Vagina (tissue), 2 donors: ENCODE measurements around the gene RRP12. TPM values are rescaled to one million over a fixed set of nuclear protein-coding genes. Genes with fewer than 3 reads are reported as not detected.
A peak's percentile ranks its signal among the peaks of the same experiment; 100 is the strongest.

Experiments used
- DNase-seq, 2 donors: peaks; one replicate each; pipeline ENCODE4 v3.0.0-alpha.2; 2017; ENCODE audit errors: extremely low spot score in 2 of 2
- H3K27ac ChIP-seq: fragments of 200-600 bp; sonication (generic); one replicate; pipeline ENCODE4 v1.5.1; 2019
- H3K27me3 ChIP-seq: fragments of 200-600 bp; sonication (generic); one replicate; pipeline ENCODE4 v1.5.1; 2019
- H3K36me3 ChIP-seq, 2 donors: fragments of 200-600 bp; sonication (generic); one replicate each; pipeline ENCODE4 v1.5.1; 2017 to 2019
- H3K4me1 ChIP-seq: fragments of 200-600 bp; sonication (generic); one replicate; pipeline ENCODE4 v1.5.1; 2019
- H3K4me3 ChIP-seq, 2 donors: fragments of 200-600 bp; sonication (generic); 1 replicate in 1 of 2; 2 replicates in 1 of 2; pipeline ENCODE4 v1.5.1; 2016 to 2019
- H3K9me3 ChIP-seq: fragments of 200-600 bp; sonication (generic); one replicate; pipeline ENCODE4 v1.5.1; 2019
- CTCF ChIP-seq, 3 experiments: fragments of 450-650 bp in 2 of 3; fragments of 200-600 bp in 1 of 3; sonication (generic) in 1 of 3; IDR thresholded peaks; one replicate each; pipeline ENCODE4 v1.5.1; 2017 to 2019; ENCODE audit warnings: antibody characterized with exemption in 3 of 3, mild to moderate bottlenecking in 2 of 3, moderate library complexity in 2 of 3
- POLR2A ChIP-seq, 2 donors: fragments of 450-650 bp; IDR thresholded peaks; one replicate each; pipeline ENCODE4 v1.6.1; 2017; ENCODE audit warnings: antibody characterized with exemption in 2 of 2, mild to moderate bottlenecking in 2 of 2, moderate library complexity in 2 of 2
- POLR2AphosphoS5 ChIP-seq, 2 donors: sonication (generic); formaldehyde crosslinking; IDR thresholded peaks; one replicate each; pipeline ENCODE4 v1.9.0; 2017; ENCODE audit warnings: antibody characterized with exemption in 2 of 2, mild to moderate bottlenecking in 2 of 2, low read depth in 1 of 2; ENCODE audit not compliant: insufficient read depth in 1 of 2
- intact Hi-C: fragments of 100-400 bp; cut with DNase I; formaldehyde crosslinking; loops from one replicate; pipeline ENCODE4 v1.15.1; 2023
- total RNA-seq: library from RNA; depleted of rRNA; stranded (reverse); fragments of >200 nt; gene quantifications from one replicate; pipeline ENCODE4 v1.2.3, GENCODE V29; 2016

RRP12 gene
- total RNA-seq, 1 donor from 2014 or later = 32.7 TPM

GRCh38 chr10:97336942-97337831 is 64.0 kb downstream of the RRP12 start:
- H3K4me3 ChIP-seq = peak overlapping the region in 1 of 2 donors; percentile 12
- H3K36me3 ChIP-seq = no peaks in the 10 kb centered on the region
- H3K4me1 ChIP-seq = peaks cover 43% of the 10 kb centered on the region
- H3K9me3 ChIP-seq = no peaks in the 10 kb centered on the region
- H3K27me3 ChIP-seq = no peaks in the 10 kb centered on the region
- DNase-seq = no peak
- TF ChIP-seq CTCF (IDR thresholded peaks at IDR 0.05) (no peak), POLR2AphosphoS5 (IDR thresholded peaks at IDR 0.05; ENCODE audit: insufficient read depth in 1 of 2, low read depth in 1 of 2) (peak in 1 of 2 donors; percentile 42), POLR2A (IDR thresholded peaks at IDR 0.05) (no peak)
- H3K27ac ChIP-seq = peak overlapping the region; percentile 61
- intact Hi-C loops = no loop called here

- no peak for DNase-seq
- H3K9me3 ChIP-seq = no peaks in the 10 kb centered on the region
- H3K27ac ChIP-seq = peak overlapping the region; percentile 61
- H3K4me3 ChIP-seq = no peak overlapping the region
- no peaks in the 10 kb centered on the region for H3K27me3 ChIP-seq
- peaks cover 50% of the 10 kb centered on the region for H3K4me1 ChIP-seq
- intact Hi-C loops = no loop called here
- H3K36me3 ChIP-seq = no peaks in the 10 kb centered on the region
- TF ChIP-seq CTCF (IDR thresholded peaks at IDR 0.05) = no peak
- no peak for TF ChIP-seq POLR2AphosphoS5 (IDR thresholded peaks at IDR 0.05; ENCODE audit: insufficient read depth in 1 of 2, low read depth in 1 of 2)
- no peak for TF ChIP-seq POLR2A (IDR thresholded peaks at IDR 0.05)
These were observed 64.7 kb downstream of the RRP12 start for GRCh38 chr10:97336446-97336845.

GRCh38 chr10:97336006-97336405 is 65.1 kb downstream of the RRP12 start:
- intact Hi-C loops = no loop called here
- Histone ChIP-seq H3K27me3 (no peaks in the 10 kb centered on the region), H3K27ac (peak overlapping the region; percentile 94), H3K9me3 (no peaks in the 10 kb centered on the region), H3K4me1 (peaks cover 54% of the 10 kb centered on the region), H3K4me3 (no peak overlapping the region), H3K36me3 (no peaks in the 10 kb centered on the region)
- TF ChIP-seq CTCF (IDR thresholded peaks at IDR 0.05) (no peak), POLR2A (IDR thresholded peaks at IDR 0.05) (no peak), POLR2AphosphoS5 (IDR thresholded peaks at IDR 0.05; ENCODE audit: insufficient read depth in 1 of 2, low read depth in 1 of 2) (no peak)
- DNase-seq = no peak

- intact Hi-C loops = no loop called here
- H3K4me3 ChIP-seq = peak overlapping the region; percentile 75 to 79
- H3K4me1 ChIP-seq = peaks cover 62% of the 10 kb centered on the region
These were observed 65.9 kb downstream of the RRP12 start for GRCh38 chr10:97335188-97335619.

More at GRCh38 chr10:97335188-97335619, 65.9 kb downstream of the RRP12 start:
- Histone ChIP-seq H3K36me3 (no peaks in the 10 kb centered on the region), H3K27ac (peak overlapping the region; percentile 94), H3K9me3 (no peaks in the 10 kb centered on the region), H3K27me3 (no peaks in the 10 kb centered on the region)
- TF ChIP-seq POLR2A (IDR thresholded peaks at IDR 0.05) (no peak), POLR2AphosphoS5 (IDR thresholded peaks at IDR 0.05; ENCODE audit: insufficient read depth in 1 of 2, low read depth in 1 of 2) (no peak), CTCF (IDR thresholded peaks at IDR 0.05) (no peak)
- no peak for DNase-seq
